Left forelimb (tissue), 1 donor: Measurements from ENCODE around the gene FOLR1.
"Not testable (repeated sequence)": the region's sequence is repeated elsewhere in the genome, so short reads cannot be mapped to it uniquely, and the experiment has no call there.

Experiments
- DNase-seq: peaks from one replicate; pipeline ENCODE4 v3.0.0-alpha.2; 2018; ENCODE audit warnings: low spot score

FOLR1 gene

DNA sequence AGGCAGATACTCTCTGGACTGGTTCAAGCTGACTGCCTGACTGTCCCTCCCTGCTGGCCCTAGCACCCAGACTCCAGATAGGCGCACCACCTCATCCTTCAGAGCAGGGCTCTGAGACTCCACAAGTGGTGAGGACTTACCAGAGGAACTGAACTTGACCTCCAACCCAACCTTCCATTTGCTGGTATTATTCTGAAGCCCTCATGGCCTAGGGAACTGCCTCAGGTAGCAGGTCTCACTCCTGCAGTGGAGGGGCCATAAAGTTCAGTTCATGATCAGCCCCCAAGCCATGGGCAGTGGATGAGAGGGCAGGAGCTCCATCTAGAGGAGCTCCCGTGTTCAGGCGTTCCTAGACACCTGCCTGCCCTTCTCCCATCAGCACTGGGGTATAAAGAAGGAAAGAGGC lies 10.4 kb upstream of the FOLR1 start:
- not testable (repeated sequence) for DNase-seq

GRCh38 chr11:72188267-72188666 lies 3.7 kb upstream of the FOLR1 start:
- no peak for DNase-seq

DNA sequence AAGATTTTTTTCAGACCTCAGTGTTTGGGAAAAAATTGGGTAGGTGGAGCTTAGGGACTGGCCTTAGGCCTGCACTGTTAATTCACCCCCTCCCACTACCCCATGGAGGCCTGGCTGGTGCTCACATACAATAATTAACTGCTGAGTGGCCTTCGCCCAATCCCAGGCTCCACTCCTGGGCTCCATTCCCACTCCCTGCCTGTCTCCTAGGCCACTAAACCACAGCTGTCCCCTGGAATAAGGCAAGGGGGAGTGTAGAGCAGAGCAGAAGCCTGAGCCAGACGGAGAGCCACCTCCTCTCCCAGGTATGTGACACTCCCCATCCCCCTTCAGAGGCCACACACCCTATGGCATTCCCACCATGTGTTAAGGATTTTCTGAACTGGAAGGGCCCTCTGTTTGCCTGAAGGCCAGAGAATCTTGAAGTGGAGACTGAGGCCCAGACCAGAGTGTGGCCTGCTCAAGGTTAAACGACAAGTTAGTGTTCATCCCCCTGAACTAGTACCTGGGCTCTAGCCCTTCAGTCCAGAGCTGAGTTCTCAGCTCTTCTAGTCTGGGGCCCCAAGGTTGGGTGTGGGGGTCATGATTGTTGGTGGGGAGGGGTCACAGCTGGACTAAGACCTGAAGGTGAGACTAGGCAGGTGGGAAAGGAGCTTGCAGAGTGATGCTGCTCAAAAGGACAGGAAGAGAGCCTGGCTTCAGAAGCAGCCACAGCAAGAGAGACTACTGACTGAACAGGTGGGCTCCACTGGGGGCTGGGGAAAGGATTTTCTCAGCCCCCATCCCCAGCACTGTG lies 2.3 kb upstream of the FOLR1 start:
- no peak for DNase-seq

DNA sequence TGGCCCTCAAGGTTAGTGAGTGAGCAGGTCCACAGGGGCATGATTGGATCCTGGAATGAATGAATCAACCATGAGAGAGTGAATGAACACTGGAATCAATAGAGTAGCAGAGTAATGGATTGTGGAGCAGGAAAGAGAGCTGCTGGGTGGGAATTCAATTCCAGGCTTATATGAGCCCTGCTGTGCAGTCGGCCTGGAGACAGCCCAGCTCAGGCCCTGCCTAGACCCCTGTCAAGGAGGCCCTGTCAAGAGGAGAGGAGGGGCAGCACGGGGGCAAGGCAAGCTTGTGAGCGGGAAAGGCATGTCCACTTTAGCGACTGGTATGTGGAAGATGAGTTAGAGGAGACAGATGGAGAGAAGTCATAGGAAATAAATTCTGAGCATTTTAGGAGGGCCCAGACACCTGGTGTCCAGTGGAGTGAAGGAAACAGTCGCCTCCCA lies 1.3 kb upstream of the FOLR1 start:
- DNase-seq: no peak

DNA sequence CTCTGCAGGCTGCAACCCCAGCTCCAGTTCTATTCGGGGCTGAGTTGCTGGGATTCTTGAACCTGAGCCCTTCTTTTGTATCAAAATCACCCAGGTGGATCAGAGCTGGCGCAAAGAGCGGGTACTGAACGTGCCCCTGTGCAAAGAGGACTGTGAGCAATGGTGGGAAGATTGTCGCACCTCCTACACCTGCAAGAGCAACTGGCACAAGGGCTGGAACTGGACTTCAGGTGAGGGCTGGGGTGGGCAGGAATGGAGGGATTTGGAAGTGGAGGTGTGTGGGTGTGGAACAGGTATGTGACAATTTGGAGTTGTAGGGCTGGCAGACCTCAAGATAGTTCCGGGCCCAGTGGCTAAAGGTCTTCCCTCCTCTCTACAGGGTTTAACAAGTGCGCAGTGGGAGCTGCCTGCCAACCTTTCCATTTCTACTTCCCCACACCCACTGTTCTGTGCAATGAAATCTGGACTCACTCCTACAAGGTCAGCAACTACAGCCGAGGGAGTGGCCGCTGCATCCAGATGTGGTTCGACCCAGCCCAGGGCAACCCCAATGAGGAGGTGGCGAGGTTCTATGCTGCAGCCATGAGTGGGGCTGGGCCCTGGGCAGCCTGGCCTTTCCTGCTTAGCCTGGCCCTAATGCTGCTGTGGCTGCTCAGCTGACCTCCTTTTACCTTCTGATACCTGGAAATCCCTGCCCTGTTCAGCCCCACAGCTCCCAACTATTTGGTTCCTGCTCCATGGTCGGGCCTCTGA lies 3.8 kb downstream of the FOLR1 start:
- DNase-seq: no peak

- not testable (repeated sequence) for DNase-seq
Observed at GRCh38 chr11:72201445-72201844, 9.5 kb downstream of the FOLR1 start.

DNA sequence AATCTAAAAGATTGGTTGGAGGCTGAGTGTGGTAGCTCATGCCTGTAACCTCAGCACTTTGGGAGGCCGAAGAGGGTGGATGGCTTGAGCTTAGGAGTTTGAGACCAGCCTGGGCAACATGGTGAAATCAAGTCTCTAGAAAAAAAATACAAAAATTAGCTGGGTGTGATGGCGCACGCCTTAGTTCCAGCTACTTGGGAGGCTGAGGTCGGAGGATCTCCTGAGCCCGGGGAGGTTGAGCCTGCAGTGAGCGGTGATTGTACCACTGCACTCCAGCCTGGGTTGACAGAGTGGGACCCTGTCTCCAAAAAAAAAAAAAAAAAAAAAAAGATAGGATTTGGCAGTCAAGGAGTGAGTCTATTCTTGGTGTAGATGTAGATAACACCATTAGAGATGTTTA lies 10.6 kb downstream of the FOLR1 start:
- DNase-seq: no peak

DNA sequence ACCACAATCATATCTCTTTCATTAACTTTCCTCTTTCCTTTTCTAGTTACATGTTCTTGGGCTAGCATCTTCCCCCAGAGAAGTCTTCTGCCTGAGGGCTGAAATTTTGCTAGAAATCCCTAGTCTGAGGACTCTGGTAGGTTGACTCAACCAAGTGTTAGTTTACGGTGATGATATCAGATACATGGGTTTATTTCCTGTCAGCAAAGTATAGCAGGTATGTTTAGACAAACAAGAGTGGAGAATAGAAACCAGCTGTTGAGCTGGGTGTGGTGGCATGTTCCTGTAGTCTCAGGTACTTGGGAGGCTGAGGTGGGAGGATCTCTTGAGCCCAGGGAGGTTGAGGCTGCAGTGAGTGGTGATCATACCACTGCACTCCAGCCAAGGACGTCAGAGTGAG lies 11.2 kb downstream of the FOLR1 start:
- no peak for DNase-seq

GRCh38 chr11:72204886-72205285 lies 12.9 kb downstream of the FOLR1 start:
- DNase-seq: no peak

GRCh38 chr11:72206794-72207193 lies 14.9 kb downstream of the FOLR1 start:
- not testable (repeated sequence) for DNase-seq

DNA sequence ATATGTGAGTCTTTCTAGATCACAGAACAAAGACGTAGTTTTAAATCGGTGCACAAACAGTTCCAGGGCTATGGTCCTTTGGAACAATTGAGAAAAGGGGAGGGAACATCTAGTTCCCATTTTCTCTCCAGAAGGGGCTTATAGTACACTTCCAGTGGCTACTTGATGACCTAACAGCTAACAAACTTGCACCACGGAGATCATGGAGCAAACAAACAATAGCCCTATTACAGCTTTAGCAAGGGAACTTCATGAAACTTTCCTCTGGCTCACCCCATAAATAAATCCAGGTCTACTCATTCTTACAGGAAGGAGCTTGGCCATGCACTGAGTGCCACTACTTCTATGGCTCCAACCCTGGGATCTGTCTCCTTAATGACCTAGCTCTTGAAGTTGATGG lies 16.3 kb downstream of the FOLR1 start:
- no peak for DNase-seq

GRCh38 chr11:72209101-72209500 lies 17.2 kb downstream of the FOLR1 start:
- no peak for DNase-seq

DNA sequence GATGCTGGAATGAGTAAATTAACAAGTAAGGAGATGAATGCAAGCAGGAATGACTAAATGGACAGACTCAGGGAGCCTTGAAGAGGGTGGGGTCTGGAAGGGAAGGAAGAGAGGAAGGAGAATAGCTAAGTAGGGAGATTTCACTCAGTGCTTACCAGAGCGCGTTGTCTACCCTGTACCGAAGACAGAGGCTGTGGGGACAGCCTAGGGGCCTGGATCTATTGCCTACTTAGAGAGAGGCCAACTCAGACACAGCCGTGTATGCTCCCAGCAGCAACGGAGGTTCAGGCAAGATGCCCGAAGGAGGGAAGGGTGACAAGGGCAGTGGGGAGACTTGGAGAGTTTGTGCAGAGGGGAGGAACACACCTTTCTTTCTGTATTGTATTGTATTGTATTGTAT lies 24.7 kb downstream of the FOLR1 start, which contains the start of gene FOLR2:
TSS of gene FOLR2 (plus strand) at position 157 of the 400 bp plus-strand sequence. CDS start 1,791 bp downstream, outside the sequence.
- DNase-seq: no peak

DNA sequence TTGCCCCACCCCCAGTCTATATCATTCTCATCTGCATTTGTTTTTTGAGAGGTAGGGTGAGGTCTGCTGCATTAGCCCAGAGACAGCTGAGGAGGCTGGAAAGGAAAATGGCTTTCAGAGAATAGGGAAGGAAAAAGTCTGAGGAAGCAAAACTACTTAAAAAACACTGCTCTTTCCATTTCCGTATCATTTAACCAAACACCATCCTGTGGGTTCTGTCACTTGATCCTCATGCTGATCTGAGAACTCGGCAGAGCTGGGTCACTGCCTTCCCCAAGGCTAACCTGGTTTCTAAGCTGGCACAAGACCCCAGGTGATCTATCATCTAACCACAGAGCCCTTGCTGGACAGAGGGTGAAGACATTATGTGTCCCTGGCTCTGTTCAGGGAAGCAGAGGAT lies 25.9 kb downstream of the FOLR1 start:
- no peak for DNase-seq

GRCh38 chr11:72218251-72218745 lies 26.4 kb downstream of the FOLR1 start:
- no peak for DNase-seq

- no peak for DNase-seq
Observed at GRCh38 chr11:72220696-72221363, 28.9 kb downstream of the FOLR1 start.

- DNase-seq: no peak
Observed at GRCh38 chr11:72221386-72222075, 29.6 kb downstream of the FOLR1 start.

GRCh38 chr11:72222106-72222891 lies 30.4 kb downstream of the FOLR1 start:
- no peak for DNase-seq

- peak; percentile 94 for DNase-seq
Observed at GRCh38 chr11:72222907-72223614, 31.1 kb downstream of the FOLR1 start.
